Measurements from ENCODE around the gene C1QC. TPM values are rescaled to one million over a fixed set of nuclear protein-coding genes. Genes with fewer than 3 reads are reported as not detected.

Gene C1QC
- total and polyA plus RNA-seq, 2 donors (not counting 1 experiment from before 2014, with no cell fraction given) = not detected

- TF ChIP-seq, protein P1, sequence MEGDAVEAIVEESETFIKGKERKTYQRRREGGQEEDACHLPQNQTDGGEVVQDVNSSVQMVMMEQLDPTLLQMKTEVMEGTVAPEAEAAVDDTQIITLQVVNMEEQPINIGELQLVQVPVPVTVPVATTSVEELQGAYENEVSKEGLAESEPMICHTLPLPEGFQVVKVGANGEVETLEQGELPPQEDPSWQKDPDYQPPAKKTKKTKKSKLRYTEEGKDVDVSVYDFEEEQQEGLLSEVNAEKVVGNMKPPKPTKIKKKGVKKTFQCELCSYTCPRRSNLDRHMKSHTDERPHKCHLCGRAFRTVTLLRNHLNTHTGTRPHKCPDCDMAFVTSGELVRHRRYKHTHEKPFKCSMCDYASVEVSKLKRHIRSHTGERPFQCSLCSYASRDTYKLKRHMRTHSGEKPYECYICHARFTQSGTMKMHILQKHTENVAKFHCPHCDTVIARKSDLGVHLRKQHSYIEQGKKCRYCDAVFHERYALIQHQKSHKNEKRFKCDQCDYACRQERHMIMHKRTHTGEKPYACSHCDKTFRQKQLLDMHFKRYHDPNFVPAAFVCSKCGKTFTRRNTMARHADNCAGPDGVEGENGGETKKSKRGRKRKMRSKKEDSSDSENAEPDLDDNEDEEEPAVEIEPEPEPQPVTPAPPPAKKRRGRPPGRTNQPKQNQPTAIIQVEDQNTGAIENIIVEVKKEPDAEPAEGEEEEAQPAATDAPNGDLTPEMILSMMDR (IDR thresholded peaks at IDR 0.05) = no peak
- TF ChIP-seq EZH2 (IDR thresholded peaks at IDR 0.05; ENCODE audit: borderline replicate concordance, insufficient read depth, low read depth, low read length, poor library complexity, severe bottlenecking) = no peak
- intact Hi-C loops (cut with micrococcal nuclease) = no loop called here
Measured at GRCh38 chr1:22619252-22619651, 24.2 kb upstream of the C1QC start.

DNA sequence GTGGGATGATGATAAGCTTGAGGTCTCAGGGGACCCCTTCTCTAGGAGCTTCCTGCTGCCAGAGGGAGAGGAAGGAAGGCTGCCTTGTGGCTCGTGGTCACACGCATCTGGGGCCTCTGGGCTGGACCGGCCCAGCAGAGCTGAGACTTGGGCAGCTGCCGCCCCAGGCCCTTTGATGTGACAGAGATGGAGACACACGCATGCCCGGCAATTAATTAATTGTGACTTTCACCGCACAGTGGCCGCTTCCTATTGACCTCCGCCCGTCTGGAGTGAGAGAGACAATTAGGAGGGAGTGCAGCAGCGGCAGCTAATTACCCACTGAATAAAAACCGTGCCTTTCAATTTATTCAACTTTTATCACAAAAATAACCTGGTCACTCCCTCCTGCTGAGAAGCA is 23.6 kb upstream of the C1QC start:
- Mint-ChIP-seq H3K4me1 (no peaks in the 10 kb centered on the region), H3K27ac (no peak overlapping the region), H3K27me3 (peaks cover 36% of the 10 kb centered on the region), H3K4me3 (no peak overlapping the region), H3K9me3 (ENCODE audit: insufficient read depth) (no peaks in the 10 kb centered on the region)
- Histone ChIP-seq H4K20me1 (ENCODE audit: control insufficient read depth, insufficient read depth, low read length, poor library complexity, severe bottlenecking) (no peaks in the 10 kb centered on the region), H3K79me2 (ENCODE audit: control insufficient read depth, insufficient read depth, low read length) (no peaks in the 10 kb centered on the region), H3K9me3 (ENCODE audit: control extremely low read depth in 1 of 3, control insufficient read depth in 2 of 3, insufficient read depth in 1 of 3, low read length in 2 of 3) (no peaks in the 10 kb centered on the region), H3K9ac (ENCODE audit: low read length) (no peak overlapping the region), H2AFZ (ENCODE audit: insufficient read depth, low read depth, low read length, poor library complexity, severe bottlenecking) (no peak overlapping the region), H3K36me3 (replicated peaks in 1 of 2; ENCODE audit: control extremely low read depth in 1 of 2, control insufficient read depth in 1 of 2, extremely low read depth in 1 of 2, insufficient read depth in 2 of 2, low read length in 1 of 2) (no peaks in the 10 kb centered on the region), H3K4me2 (replicated peaks; ENCODE audit: low read depth, low read length, poor library complexity, severe bottlenecking) (no peak overlapping the region), H3K27me3 (replicated peaks in 1 of 4; ENCODE audit: control extremely low read depth in 1 of 4, control insufficient read depth in 3 of 4, insufficient read depth in 4 of 4, low read length in 3 of 4) (peaks cover 0 to 5% (median 0%) of the 10 kb centered on the region in 4 experiments), H3K4me3 (ENCODE audit: control extremely low read depth in 1 of 5, extremely low read depth in 1 of 5, insufficient read depth in 1 of 5, low read depth in 2 of 5, low read length in 4 of 5) (no peak overlapping the region), H3K27ac (ENCODE audit: low read length in 2 of 2) (no peak overlapping the region), H3K4me1 (ENCODE audit: control insufficient read depth in 2 of 2, insufficient read depth in 2 of 2, low read length in 2 of 2) (no peaks in the 10 kb centered on the region)
- TF ChIP-seq EZH2 (IDR thresholded peaks at IDR 0.05; ENCODE audit: borderline replicate concordance, insufficient read depth, low read depth, low read length, poor library complexity, severe bottlenecking) = no peak
- TF ChIP-seq, protein P1 (IDR thresholded peaks at IDR 0.05) = no peak
- DNase-seq (no peak), ATAC-seq (ENCODE audit: low read depth) (no peak)
- POLR2A ChIA-PET = no interaction called here
- CTCF ChIA-PET = no interaction called here
- 55% methylated on average over 9 of the region's 12 CpGs for WGBS (ENCODE audit: insufficient coverage)
- intact Hi-C loops (cut with micrococcal nuclease) = no loop called here

More at GRCh38 chr1:22619252-22619651, 24.2 kb upstream of the C1QC start:
- POLR2A ChIA-PET = no interaction called here
- WGBS (ENCODE audit: insufficient coverage) = 81% methylated on average over 5 of the region's 7 CpGs
- Histone ChIP-seq H4K20me1 (ENCODE audit: control insufficient read depth, insufficient read depth, low read length, poor library complexity, severe bottlenecking) (no peaks in the 10 kb centered on the region), H3K4me2 (replicated peaks; ENCODE audit: low read depth, low read length, poor library complexity, severe bottlenecking) (no peak overlapping the region), H3K9me3 (ENCODE audit: control extremely low read depth in 1 of 3, control insufficient read depth in 2 of 3, insufficient read depth in 1 of 3, low read length in 2 of 3) (no peaks in the 10 kb centered on the region), H3K36me3 (replicated peaks in 1 of 2; ENCODE audit: control extremely low read depth in 1 of 2, control insufficient read depth in 1 of 2, extremely low read depth in 1 of 2, insufficient read depth in 2 of 2, low read length in 1 of 2) (no peaks in the 10 kb centered on the region), H3K9ac (ENCODE audit: low read length) (no peak overlapping the region), H3K79me2 (ENCODE audit: control insufficient read depth, insufficient read depth, low read length) (no peaks in the 10 kb centered on the region), H3K27me3 (replicated peaks in 1 of 4; ENCODE audit: control extremely low read depth in 1 of 4, control insufficient read depth in 3 of 4, insufficient read depth in 4 of 4, low read length in 3 of 4) (peaks cover 0 to 4% (median 0%) of the 10 kb centered on the region in 4 experiments), H2AFZ (ENCODE audit: insufficient read depth, low read depth, low read length, poor library complexity, severe bottlenecking) (no peak overlapping the region), H3K4me3 (ENCODE audit: control extremely low read depth in 1 of 5, extremely low read depth in 1 of 5, insufficient read depth in 1 of 5, low read depth in 2 of 5, low read length in 4 of 5) (no peak overlapping the region), H3K27ac (ENCODE audit: low read length in 2 of 2) (no peak overlapping the region), H3K4me1 (ENCODE audit: control insufficient read depth in 2 of 2, insufficient read depth in 2 of 2, low read length in 2 of 2) (no peaks in the 10 kb centered on the region)
- no peaks in the 10 kb centered on the region for H3K9me3 Mint-ChIP-seq (ENCODE audit: insufficient read depth)
- DNase-seq (no peak), ATAC-seq (ENCODE audit: low read depth) (no peak)
- CTCF ChIA-PET = no interaction called here
- H3K4me3 Mint-ChIP-seq = no peak overlapping the region
- H3K27ac Mint-ChIP-seq = no peak overlapping the region
- no peaks in the 10 kb centered on the region for H3K4me1 Mint-ChIP-seq
- peaks cover 37% of the 10 kb centered on the region for H3K27me3 Mint-ChIP-seq

All from B cell (primary cell).